Caco-2 (cell line): Measurements from ENCODE around the gene COPG1. TPM values are rescaled to one million over a fixed set of nuclear protein-coding genes. Genes with fewer than 3 reads are reported as not detected.

Experiments
- BruUV-seq: library from RNA; stranded (reverse); fragments of 400-500 nt; replicated peaks from 2 replicates; lab custom pipeline; 2021; lab: Mats Ljungman, UMichigan
- CTCF ChIA-PET: fragments of 300-600 bp; sonication (Branson Sonifier 250); formaldehyde crosslinking; loops from one replicate; lab custom pipeline; 2022; ENCODE audit warnings: antibody characterized with exemption; lab: Charles Lee
- POLR2A ChIA-PET: fragments of 300-600 bp; sonication (Branson Sonifier 250); formaldehyde crosslinking; loops from one replicate; lab custom pipeline; 2022; ENCODE audit warnings: antibody characterized with exemption; lab: Charles Lee
- DNase-seq, 2 experiments: peaks; one replicate each; pipeline versions ENCODE4 v3.0.0 to v3.0.0-alpha.2; 2020 to 2022
- H3K27me3 ChIP-seq: replicated peaks from 2 replicates; pipeline ENCODE4 v1.6.0; 2011; ENCODE audit warnings: low read length; ENCODE audit not compliant: control insufficient read depth, insufficient read depth
- H3K36me3 ChIP-seq: 2 replicates; pipeline ENCODE4 v1.5.1; 2011; ENCODE audit warnings: low read length; ENCODE audit not compliant: control insufficient read depth, insufficient read depth
- H3K4me1 ChIP-seq: fragments of 250-450 bp; sonication (Bioruptor Pico); 2 replicates; pipeline ENCODE4 v1.5.1; 2020; ENCODE audit warnings: mild to moderate bottlenecking
- H3K4me3 ChIP-seq: 2 replicates; pipeline ENCODE4 v1.5.1; 2011; ENCODE audit warnings: low read depth, mild to moderate bottlenecking, control low read depth, low read length
- H3K9me3 ChIP-seq: fragments of 250-450 bp; sonication (Bioruptor Pico); 2 replicates; pipeline ENCODE4 v1.5.1; 2020; ENCODE audit warnings: mild to moderate bottlenecking, moderate library complexity
- H3K27ac Mint-ChIP-seq: one replicate; pipeline ENCODE4 v1.8.0; 2022; ENCODE audit warnings: mixed read lengths; ENCODE audit not compliant: unreplicated experiment
- H3K27me3 Mint-ChIP-seq: one replicate; pipeline ENCODE4 v1.8.0; 2022; ENCODE audit warnings: mixed read lengths; ENCODE audit not compliant: insufficient read depth, unreplicated experiment
- H3K36me3 Mint-ChIP-seq: one replicate; pipeline ENCODE4 v1.8.0; 2022; ENCODE audit warnings: mild to moderate bottlenecking, mixed read lengths; ENCODE audit not compliant: insufficient read depth, unreplicated experiment
- H3K4me1 Mint-ChIP-seq: one replicate; pipeline ENCODE4 v1.8.0; 2022; ENCODE audit warnings: low read depth, mixed read lengths; ENCODE audit not compliant: unreplicated experiment
- H3K4me3 Mint-ChIP-seq: one replicate; pipeline ENCODE4 v1.8.0; 2022; ENCODE audit warnings: mild to moderate bottlenecking, moderate library complexity, mixed read lengths; ENCODE audit not compliant: unreplicated experiment
- H3K9me3 Mint-ChIP-seq: one replicate; pipeline ENCODE4 v1.8.0; 2022; ENCODE audit warnings: mixed read lengths; ENCODE audit not compliant: unreplicated experiment
- intact Hi-C: fragments of 100-400 bp; cut with micrococcal nuclease; formaldehyde crosslinking; loops from one replicate; pipeline ENCODE4 v1.10.0; 2022; ENCODE audit not compliant: unreplicated experiment
- total RNA-seq: library from RNA; stranded (reverse); gene quantifications from 2 replicates; pipeline ENCODE4 v1.2.3, GENCODE V29; 2022
- TF ChIP-seq, protein P1 (sequence below), 2 experiments: fragments of 200-600 bp in 1 of 2; IDR thresholded peaks; 1 replicate in 1 of 2; 2 replicates in 1 of 2; pipeline versions ENCODE4 v1.5.1 to v1.8.0; 2011 to 2022; ENCODE audit warnings: antibody characterized with exemption in 1 of 2, control low read depth in 1 of 2, inconsistent platforms in 1 of 2, low read depth in 1 of 2, low read length in 1 of 2, mild to moderate bottlenecking in 1 of 2, moderate library complexity in 1 of 2; ENCODE audit not compliant: insufficient read depth in 1 of 2, severe bottlenecking in 1 of 2, unreplicated experiment in 1 of 2

The COPG1 gene
- total RNA-seq, 1 experiment from 2014 or later: 178 TPM

DNA sequence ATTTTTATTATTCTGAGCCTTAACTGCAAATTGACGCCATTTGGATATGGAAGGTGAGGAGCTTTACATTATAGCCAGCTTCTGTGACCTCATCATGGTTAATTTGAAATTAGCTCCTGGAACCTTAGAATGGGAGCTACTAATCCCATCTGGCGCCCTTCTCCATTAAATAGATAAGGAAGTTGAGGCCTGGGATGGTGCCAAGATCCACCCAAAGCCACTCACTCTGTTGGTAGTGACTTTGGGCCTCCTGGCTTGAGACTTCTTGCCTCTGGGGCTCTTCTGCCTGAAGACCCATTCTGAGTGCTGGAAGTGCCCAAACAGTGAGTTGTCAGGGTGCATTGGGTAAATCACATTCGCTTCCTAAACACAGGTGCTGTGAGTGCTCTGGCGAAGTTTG, 17.2 kb downstream of the COPG1 start:
- no peaks in the 10 kb centered on the region for H3K4me1 Mint-ChIP-seq
- ChIA-PET POLR2A (no interaction called here), CTCF (no interaction called here)
- H3K27me3 ChIP-seq: no peaks in the 10 kb centered on the region
- no peak overlapping the region for H3K4me3 ChIP-seq
- no peaks in the 10 kb centered on the region for H3K9me3 Mint-ChIP-seq
- TF ChIP-seq, protein P1, sequence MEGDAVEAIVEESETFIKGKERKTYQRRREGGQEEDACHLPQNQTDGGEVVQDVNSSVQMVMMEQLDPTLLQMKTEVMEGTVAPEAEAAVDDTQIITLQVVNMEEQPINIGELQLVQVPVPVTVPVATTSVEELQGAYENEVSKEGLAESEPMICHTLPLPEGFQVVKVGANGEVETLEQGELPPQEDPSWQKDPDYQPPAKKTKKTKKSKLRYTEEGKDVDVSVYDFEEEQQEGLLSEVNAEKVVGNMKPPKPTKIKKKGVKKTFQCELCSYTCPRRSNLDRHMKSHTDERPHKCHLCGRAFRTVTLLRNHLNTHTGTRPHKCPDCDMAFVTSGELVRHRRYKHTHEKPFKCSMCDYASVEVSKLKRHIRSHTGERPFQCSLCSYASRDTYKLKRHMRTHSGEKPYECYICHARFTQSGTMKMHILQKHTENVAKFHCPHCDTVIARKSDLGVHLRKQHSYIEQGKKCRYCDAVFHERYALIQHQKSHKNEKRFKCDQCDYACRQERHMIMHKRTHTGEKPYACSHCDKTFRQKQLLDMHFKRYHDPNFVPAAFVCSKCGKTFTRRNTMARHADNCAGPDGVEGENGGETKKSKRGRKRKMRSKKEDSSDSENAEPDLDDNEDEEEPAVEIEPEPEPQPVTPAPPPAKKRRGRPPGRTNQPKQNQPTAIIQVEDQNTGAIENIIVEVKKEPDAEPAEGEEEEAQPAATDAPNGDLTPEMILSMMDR (IDR thresholded peaks at IDR 0.05; ENCODE audit: insufficient read depth in 1 of 2, low read depth in 1 of 2, low read length in 1 of 2, severe bottlenecking in 1 of 2, unreplicated experiment in 1 of 2): no peak
- no peak for DNase-seq
- no peaks in the 10 kb centered on the region for H3K4me1 ChIP-seq
- intact Hi-C loops: no loop called here
- no peak overlapping the region for H3K4me3 Mint-ChIP-seq
- peaks cover 6% of the 10 kb centered on the region for H3K36me3 ChIP-seq
- no peaks in the 10 kb centered on the region for H3K27me3 Mint-ChIP-seq
- no peak overlapping the region for H3K27ac Mint-ChIP-seq
- peaks cover 100% of the 10 kb centered on the region for H3K36me3 Mint-ChIP-seq
- BruUV-seq: no TSS peak
- no peaks in the 10 kb centered on the region for H3K9me3 ChIP-seq

DNA sequence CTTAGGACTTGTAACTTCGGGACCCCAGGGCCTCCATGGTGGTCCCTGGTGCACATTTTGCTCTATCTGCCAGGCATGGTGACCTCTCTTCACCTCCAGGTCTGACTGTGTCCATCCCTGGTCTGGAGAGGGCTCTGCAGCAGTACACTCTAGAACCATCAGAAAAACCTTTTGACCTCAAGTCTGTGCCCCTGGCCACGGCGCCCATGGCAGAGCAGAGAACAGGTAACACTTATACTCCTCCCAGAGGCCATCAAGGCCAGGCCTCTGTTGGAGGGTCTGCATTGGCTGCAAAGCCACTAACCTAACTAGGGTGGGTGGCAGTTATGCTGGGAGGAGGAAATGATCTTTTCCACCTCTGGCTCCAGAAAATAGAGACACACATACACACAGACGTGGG, 19.0 kb downstream of the COPG1 start:
- TF ChIP-seq, protein P1 (IDR thresholded peaks at IDR 0.05; ENCODE audit: insufficient read depth in 1 of 2, low read depth in 1 of 2, low read length in 1 of 2, severe bottlenecking in 1 of 2, unreplicated experiment in 1 of 2): no peak
- Mint-ChIP-seq H3K9me3 (no peaks in the 10 kb centered on the region), H3K27ac (no peak overlapping the region), H3K4me1 (no peaks in the 10 kb centered on the region), H3K36me3 (peaks cover 99% of the 10 kb centered on the region), H3K27me3 (no peaks in the 10 kb centered on the region), H3K4me3 (no peak overlapping the region)
- Histone ChIP-seq H3K4me3 (no peak overlapping the region), H3K4me1 (no peaks in the 10 kb centered on the region), H3K36me3 (peaks cover 7% of the 10 kb centered on the region), H3K9me3 (no peaks in the 10 kb centered on the region), H3K27me3 (no peaks in the 10 kb centered on the region)
- DNase-seq: no peak
- no TSS peak for BruUV-seq
- intact Hi-C loops: no loop called here
- ChIA-PET CTCF (no interaction called here), POLR2A (no interaction called here)

DNA sequence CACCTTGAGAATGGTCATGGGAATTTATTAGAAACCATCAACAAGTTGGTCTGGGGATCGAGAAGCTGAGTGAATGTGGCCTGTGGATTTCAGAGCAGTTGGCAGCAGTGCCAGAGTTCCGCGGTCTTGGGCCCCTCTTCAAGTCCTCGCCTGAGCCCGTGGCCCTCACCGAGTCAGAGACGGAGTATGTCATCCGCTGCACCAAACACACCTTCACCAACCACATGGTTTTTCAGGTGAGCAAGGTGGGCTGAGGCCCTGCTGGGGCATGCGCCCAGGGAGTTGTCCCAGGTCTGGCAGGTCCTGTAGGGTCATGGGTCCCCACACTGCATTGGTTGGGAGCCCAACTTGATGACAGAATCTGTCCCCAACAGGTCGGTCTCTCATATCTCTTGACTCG, 22.3 kb downstream of the COPG1 start:
- TF ChIP-seq, protein P1 (IDR thresholded peaks at IDR 0.05; ENCODE audit: insufficient read depth in 1 of 2, low read depth in 1 of 2, low read length in 1 of 2, severe bottlenecking in 1 of 2, unreplicated experiment in 1 of 2): no peak
- peaks cover 7% of the 10 kb centered on the region for H3K36me3 ChIP-seq
- intact Hi-C loops: no loop called here
- H3K36me3 Mint-ChIP-seq: peaks cover 97% of the 10 kb centered on the region
- no TSS peak for BruUV-seq
- no peak for DNase-seq
- no peak overlapping the region for H3K27ac Mint-ChIP-seq
- H3K4me3 ChIP-seq: no peak overlapping the region
- no peaks in the 10 kb centered on the region for H3K27me3 ChIP-seq
- H3K9me3 ChIP-seq: no peaks in the 10 kb centered on the region
- POLR2A ChIA-PET: interaction anchor here (0.6 kb wide), 1 partner anchor 14 kb away, joined by 3 read pairs; no protein-coding TSS in a partner anchor
- H3K4me1 ChIP-seq: no peaks in the 10 kb centered on the region
- no peaks in the 10 kb centered on the region for H3K27me3 Mint-ChIP-seq
- no peak overlapping the region for H3K4me3 Mint-ChIP-seq
- H3K9me3 Mint-ChIP-seq: no peaks in the 10 kb centered on the region
- H3K4me1 Mint-ChIP-seq: no peaks in the 10 kb centered on the region
- CTCF ChIA-PET: no interaction called here
